Chondrocyte (in vitro differentiated cells): ENCODE data around the gene PPIL4. TPM values are rescaled to one million over a fixed set of nuclear protein-coding genes. Genes with fewer than 3 reads are reported as not detected.

ENCODE experiments used
- DNase-seq: peaks from one replicate; pipeline ENCODE4 v3.0.0; 2021; ENCODE audit warnings: mixed read lengths, low spot score
- H3K27ac Mint-ChIP-seq: one replicate; pipeline ENCODE4 v1.8.0; 2021; ENCODE audit warnings: mild to moderate bottlenecking, moderate library complexity, mixed read lengths; ENCODE audit not compliant: unreplicated experiment
- H3K27me3 Mint-ChIP-seq: 2 replicates; pipeline ENCODE4 v1.8.0; 2021; ENCODE audit warnings: low read depth, mixed read lengths
- H3K36me3 Mint-ChIP-seq: 2 replicates; pipeline ENCODE4 v1.8.0; 2021; ENCODE audit warnings: low read depth, mixed read lengths
- H3K4me1 Mint-ChIP-seq: 2 replicates; pipeline ENCODE4 v1.8.0; 2021; ENCODE audit warnings: low read depth, mild to moderate bottlenecking, mixed read lengths
- H3K4me3 Mint-ChIP-seq: one replicate; pipeline ENCODE4 v1.8.0; 2021; ENCODE audit warnings: mild to moderate bottlenecking, moderate library complexity, mixed read lengths; ENCODE audit not compliant: unreplicated experiment
- H3K9me3 Mint-ChIP-seq: 2 replicates; pipeline ENCODE4 v1.8.0; 2021; ENCODE audit warnings: low read depth, mixed read lengths
- total RNA-seq: library from RNA; stranded (reverse); gene quantifications from 3 replicates; pipeline ENCODE4 v1.2.1, GENCODE V29; 2021
- TF ChIP-seq, protein P1 (sequence below): fragments of 200-600 bp; sonication (generic); IDR thresholded peaks from 2 replicates; pipeline ENCODE4 v1.5.0; 2021; ENCODE audit warnings: antibody characterized with exemption, mild to moderate bottlenecking, moderate library complexity

Gene PPIL4
- total RNA-seq, 1 donor from 2014 or later = 30.0 TPM

DNA sequence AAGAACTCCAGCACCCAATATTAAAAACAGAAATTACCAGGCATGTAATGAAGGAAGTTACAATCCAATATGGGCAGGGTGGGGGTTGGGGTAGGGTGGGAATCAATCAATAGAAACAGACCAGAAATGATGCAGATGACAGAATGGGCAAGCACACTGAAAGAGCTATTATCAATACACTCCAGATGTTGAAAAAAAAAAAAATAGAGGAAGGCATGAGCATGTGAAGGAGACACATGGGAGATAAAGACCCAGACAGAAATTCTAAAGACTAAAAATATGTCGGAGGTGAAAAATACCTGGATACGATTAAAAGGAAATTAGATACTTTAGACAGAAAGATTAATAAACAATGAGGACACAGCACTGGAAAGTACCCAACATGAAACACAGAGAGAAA is 42.0 kb downstream of the PPIL4 start:
- no peak overlapping the region for H3K27ac Mint-ChIP-seq
- H3K4me1 Mint-ChIP-seq = peaks cover 14% of the 10 kb centered on the region
- no peaks in the 10 kb centered on the region for H3K27me3 Mint-ChIP-seq
- TF ChIP-seq, protein P1, sequence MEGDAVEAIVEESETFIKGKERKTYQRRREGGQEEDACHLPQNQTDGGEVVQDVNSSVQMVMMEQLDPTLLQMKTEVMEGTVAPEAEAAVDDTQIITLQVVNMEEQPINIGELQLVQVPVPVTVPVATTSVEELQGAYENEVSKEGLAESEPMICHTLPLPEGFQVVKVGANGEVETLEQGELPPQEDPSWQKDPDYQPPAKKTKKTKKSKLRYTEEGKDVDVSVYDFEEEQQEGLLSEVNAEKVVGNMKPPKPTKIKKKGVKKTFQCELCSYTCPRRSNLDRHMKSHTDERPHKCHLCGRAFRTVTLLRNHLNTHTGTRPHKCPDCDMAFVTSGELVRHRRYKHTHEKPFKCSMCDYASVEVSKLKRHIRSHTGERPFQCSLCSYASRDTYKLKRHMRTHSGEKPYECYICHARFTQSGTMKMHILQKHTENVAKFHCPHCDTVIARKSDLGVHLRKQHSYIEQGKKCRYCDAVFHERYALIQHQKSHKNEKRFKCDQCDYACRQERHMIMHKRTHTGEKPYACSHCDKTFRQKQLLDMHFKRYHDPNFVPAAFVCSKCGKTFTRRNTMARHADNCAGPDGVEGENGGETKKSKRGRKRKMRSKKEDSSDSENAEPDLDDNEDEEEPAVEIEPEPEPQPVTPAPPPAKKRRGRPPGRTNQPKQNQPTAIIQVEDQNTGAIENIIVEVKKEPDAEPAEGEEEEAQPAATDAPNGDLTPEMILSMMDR = no peak
- H3K4me3 Mint-ChIP-seq = no peak overlapping the region
- DNase-seq = no peak
- H3K9me3 Mint-ChIP-seq = no peaks in the 10 kb centered on the region
- H3K36me3 Mint-ChIP-seq = peaks cover 11% of the 10 kb centered on the region

DNA sequence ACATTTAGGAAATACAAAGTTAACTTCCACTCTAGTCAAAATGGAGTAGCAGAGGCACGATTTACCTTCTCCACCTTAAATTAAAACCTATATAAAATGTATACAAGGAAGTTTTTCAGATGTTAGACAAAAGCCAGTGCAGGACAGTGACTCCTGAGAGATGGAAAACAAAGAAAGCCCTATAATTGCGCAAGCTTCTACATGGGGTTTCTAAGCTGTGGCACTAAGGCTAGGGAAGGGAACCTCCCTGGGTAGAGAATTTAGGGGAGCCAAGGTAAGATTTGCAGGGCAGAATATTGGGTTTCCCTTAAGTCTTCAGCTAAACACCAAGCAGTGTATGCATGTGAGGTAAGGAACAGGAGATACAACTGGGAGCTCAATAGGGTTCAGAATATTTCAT is 42.6 kb downstream of the PPIL4 start:
- peaks cover 11% of the 10 kb centered on the region for H3K36me3 Mint-ChIP-seq
- DNase-seq = no peak
- H3K4me1 Mint-ChIP-seq = peaks cover 16% of the 10 kb centered on the region
- no peaks in the 10 kb centered on the region for H3K9me3 Mint-ChIP-seq
- TF ChIP-seq, protein P1 = no peak
- H3K27ac Mint-ChIP-seq = no peak overlapping the region
- H3K27me3 Mint-ChIP-seq = no peaks in the 10 kb centered on the region
- H3K4me3 Mint-ChIP-seq = no peak overlapping the region

DNA sequence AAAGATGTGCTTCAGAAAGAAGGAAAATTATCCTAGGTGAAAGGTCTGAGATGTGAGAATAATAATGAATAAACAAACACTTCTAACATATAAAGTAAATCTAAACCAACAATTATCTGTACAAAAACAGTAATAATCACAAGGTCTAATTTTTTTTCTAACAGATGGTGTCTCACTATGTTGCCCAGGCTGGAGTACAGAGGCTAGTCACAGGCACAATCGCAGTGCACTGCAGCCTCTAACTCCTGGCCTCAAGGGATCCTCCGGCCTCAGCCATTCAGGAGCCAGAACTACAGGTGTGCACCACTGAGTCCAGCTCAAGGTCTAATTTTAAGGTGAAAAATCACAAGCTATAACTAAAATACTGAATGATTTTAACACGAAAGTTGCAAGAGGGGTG is 44.1 kb downstream of the PPIL4 start:
- peaks cover 11% of the 10 kb centered on the region for H3K36me3 Mint-ChIP-seq
- H3K9me3 Mint-ChIP-seq = no peaks in the 10 kb centered on the region
- TF ChIP-seq, protein P1 = no peak
- H3K4me1 Mint-ChIP-seq = peaks cover 22% of the 10 kb centered on the region
- no peak overlapping the region for H3K27ac Mint-ChIP-seq
- no peak overlapping the region for H3K4me3 Mint-ChIP-seq
- H3K27me3 Mint-ChIP-seq = no peaks in the 10 kb centered on the region
- no peak for DNase-seq

DNA sequence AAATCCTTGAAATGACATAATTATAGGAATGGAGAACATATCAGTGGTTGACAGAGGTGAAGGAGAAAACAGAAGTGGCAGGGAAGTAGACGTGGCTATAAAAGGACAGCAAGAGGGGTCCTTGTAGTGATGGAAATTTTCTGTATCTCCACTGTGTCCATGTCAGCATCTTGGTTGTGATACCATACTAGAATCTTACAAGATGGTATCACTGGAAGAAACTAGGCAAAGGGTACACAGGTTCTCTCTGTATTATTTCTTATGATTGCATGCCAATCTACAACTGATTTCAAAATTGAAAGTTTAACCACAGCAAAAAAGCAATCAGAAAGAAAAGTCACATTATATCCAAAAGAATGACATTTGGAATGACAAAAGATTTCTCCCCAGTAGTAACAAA is 44.6 kb downstream of the PPIL4 start:
- H3K4me3 Mint-ChIP-seq = no peak overlapping the region
- H3K27ac Mint-ChIP-seq = no peak overlapping the region
- H3K9me3 Mint-ChIP-seq = no peaks in the 10 kb centered on the region
- H3K36me3 Mint-ChIP-seq = peaks cover 11% of the 10 kb centered on the region
- peaks cover 27% of the 10 kb centered on the region for H3K4me1 Mint-ChIP-seq
- TF ChIP-seq, protein P1 = no peak
- no peaks in the 10 kb centered on the region for H3K27me3 Mint-ChIP-seq
- no peak for DNase-seq

DNA sequence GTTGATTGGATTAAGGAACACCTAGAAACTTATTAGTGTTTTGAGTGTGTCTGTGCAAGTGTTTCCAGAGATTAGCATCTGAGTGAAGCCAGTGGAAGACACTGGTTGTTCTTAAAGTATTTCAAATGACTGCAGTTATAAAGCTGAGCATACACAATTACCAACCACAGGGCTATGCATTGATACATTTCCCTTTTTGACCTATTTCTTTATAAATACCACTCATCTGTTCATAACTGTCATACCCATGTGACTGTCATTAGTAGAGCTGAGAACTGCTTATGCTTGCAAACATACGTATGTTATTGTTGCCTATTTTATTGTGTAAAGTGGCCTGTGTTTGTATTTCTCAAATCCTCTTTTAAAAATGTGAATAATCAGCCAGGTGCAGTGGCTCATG is 45.7 kb downstream of the PPIL4 start:
- H3K27me3 Mint-ChIP-seq = no peaks in the 10 kb centered on the region
- peaks cover 27% of the 10 kb centered on the region for H3K4me1 Mint-ChIP-seq
- TF ChIP-seq, protein P1 = no peak
- DNase-seq = no peak
- H3K27ac Mint-ChIP-seq = no peak overlapping the region
- H3K4me3 Mint-ChIP-seq = no peak overlapping the region
- peaks cover 5% of the 10 kb centered on the region for H3K36me3 Mint-ChIP-seq
- no peaks in the 10 kb centered on the region for H3K9me3 Mint-ChIP-seq
